Endothelial cell of umbilical vein (primary cell): Measurements from ENCODE around the gene MPST. TPM values are rescaled to one million over a fixed set of nuclear protein-coding genes. Genes with fewer than 3 reads are reported as not detected.

Experiments
- BruUV-seq: library from RNA; stranded (reverse); fragments of 400-500 nt; replicated peaks from 2 replicates; lab custom pipeline; 2021; lab: Mats Ljungman, UMichigan
- CTCF ChIA-PET: fragments of 300-600, 350-600 bp; sonication (Branson Sonifier 250); formaldehyde crosslinking; loops from one replicate; lab custom pipeline; 2021; ENCODE audit warnings: antibody characterized with exemption, inconsistent platforms; lab: Charles Lee
- POLR2A ChIA-PET: fragments of 300-600, 350-600 bp; sonication (Branson Sonifier 250); formaldehyde crosslinking; loops from one replicate; lab custom pipeline; 2021; ENCODE audit warnings: antibody characterized with exemption, inconsistent platforms; lab: Charles Lee
- DNase-seq: peaks from one replicate; pipeline ENCODE4 v3.0.0-alpha.2; 2011; ENCODE audit warnings: low read depth, low spot score
- FAIRE-seq: peaks from 2 replicates; lab custom pipeline; 2011; peaks lifted over from hg19 to GRCh38; lab: Jason Lieb, UNC
- H2AFZ ChIP-seq: 2 replicates; pipeline ENCODE4 v1.6.0; 2012; ENCODE audit warnings: low read depth, low read length, control low read depth, inconsistent platforms
- H3K27ac ChIP-seq: 2 replicates; pipeline ENCODE4 v1.5.1; 2011; ENCODE audit warnings: low read depth, mild to moderate bottlenecking, control low read depth, low read length, moderate library complexity; ENCODE audit not compliant: insufficient read depth
- H3K27me3 ChIP-seq, 2 experiments: 2 replicates each; pipeline versions ENCODE4 v1.6.0 to v1.6.1; 2011; ENCODE audit warnings: low read length in 2 of 2, mixed read lengths in 1 of 2; ENCODE audit not compliant: control insufficient read depth in 2 of 2, insufficient read depth in 2 of 2
- H3K36me3 ChIP-seq, 2 experiments: 2 replicates in 1 of 2; 3 replicates in 1 of 2; pipeline ENCODE4 v1.5.1; 2011; ENCODE audit warnings: low read length in 2 of 2, mild to moderate bottlenecking in 1 of 2, moderate library complexity in 1 of 2; ENCODE audit not compliant: control insufficient read depth in 2 of 2, insufficient read depth in 2 of 2; ENCODE audit errors: extremely low read depth in 1 of 2
- H3K4me1 ChIP-seq: 3 replicates; pipeline ENCODE4 v1.5.1; 2011; ENCODE audit warnings: mild to moderate bottlenecking, low read length; ENCODE audit not compliant: control insufficient read depth, insufficient read depth; ENCODE audit errors: extremely low read depth
- H3K4me2 ChIP-seq: 2 replicates; pipeline ENCODE4 v1.6.1; 2011; ENCODE audit warnings: low read length, control low read depth, mixed read lengths; ENCODE audit not compliant: insufficient read depth
- H3K4me3 ChIP-seq, 3 experiments: fragments of 200-600 bp in 1 of 3; sonication (generic), shearing (Covaris generic) in 1 of 3; replicated peaks in 1 of 3; 2 replicates each; pipeline ENCODE4 v1.5.1; 2011 to 2016; ENCODE audit warnings: control low read depth in 3 of 3, low read length in 3 of 3, mild to moderate bottlenecking in 2 of 3, inconsistent platforms in 1 of 3, low read depth in 1 of 3, moderate library complexity in 1 of 3; ENCODE audit not compliant: insufficient read depth in 1 of 3
- H3K79me2 ChIP-seq: 2 replicates; pipeline ENCODE4 v1.6.0; 2012; ENCODE audit warnings: low read length, inconsistent platforms; ENCODE audit not compliant: control insufficient read depth, insufficient read depth
- H3K9ac ChIP-seq: replicated peaks from 2 replicates; pipeline ENCODE3; 2011; ENCODE audit warnings: low read length, control low read depth; ENCODE audit not compliant: insufficient read depth; ENCODE audit errors: extremely low read depth
- H3K9me1 ChIP-seq: replicated peaks from 3 replicates; pipeline ENCODE4 v1.6.0; 2011; ENCODE audit warnings: mild to moderate bottlenecking, low read length; ENCODE audit not compliant: control insufficient read depth, insufficient read depth; ENCODE audit errors: extremely low read depth
- H3K9me3 ChIP-seq: replicated peaks from 2 replicates; pipeline ENCODE4 v1.5.1; 2012; ENCODE audit warnings: low read length, inconsistent platforms; ENCODE audit not compliant: control insufficient read depth, insufficient read depth
- H4K20me1 ChIP-seq: replicated peaks from 2 replicates; pipeline ENCODE3; 2011; ENCODE audit warnings: mild to moderate bottlenecking, low read length; ENCODE audit not compliant: control insufficient read depth, insufficient read depth; ENCODE audit errors: extremely low read depth
- EZH2 ChIP-seq: IDR thresholded peaks from 2 replicates; pipeline ENCODE4 v1.6.1; 2012; ENCODE audit warnings: borderline replicate concordance, low read depth, mild to moderate bottlenecking, moderate library complexity, low read length, inconsistent platforms; ENCODE audit not compliant: severe bottlenecking
- FOS ChIP-seq: IDR thresholded peaks from 2 replicates; pipeline ENCODE4 v1.6.1; 2011; ENCODE audit warnings: mild to moderate bottlenecking, low read length, moderate library complexity, borderline replicate concordance; ENCODE audit not compliant: insufficient read depth
- GATA2 ChIP-seq: IDR thresholded peaks from 2 replicates; pipeline ENCODE4 v1.7.0; 2011; ENCODE audit warnings: low read depth, mild to moderate bottlenecking, moderate library complexity, mixed read lengths, low read length; ENCODE audit not compliant: insufficient read length, insufficient read depth
- JUN ChIP-seq: IDR thresholded peaks from 2 replicates; pipeline ENCODE4 v1.6.1; 2011; ENCODE audit warnings: borderline replicate concordance, low read depth; ENCODE audit not compliant: insufficient read length, insufficient read depth
- MYC ChIP-seq: IDR thresholded peaks from one replicate; pipeline ENCODE4 v1.6.1; 2011; ENCODE audit warnings: mild to moderate bottlenecking, low read depth, low read length
- POLR2A ChIP-seq: IDR thresholded peaks from 2 replicates; pipeline ENCODE4 v1.6.1; 2012; ENCODE audit warnings: low read depth, mild to moderate bottlenecking, control low read depth, low read length
- POLR2AphosphoS5 ChIP-seq: IDR thresholded peaks from 2 replicates; pipeline ENCODE4 v1.6.1; 2012; ENCODE audit warnings: low read depth, mild to moderate bottlenecking, control low read depth, low read length, moderate library complexity; ENCODE audit not compliant: insufficient read depth
- dilution Hi-C: fragments of 300-500 bp; cut with MboI; formaldehyde crosslinking; loops from one replicate; pipeline ENCODE4 v1.15.0; 2019; ENCODE audit warnings: low sequenced_read_pairs; ENCODE audit not compliant: extremely low pct_ligation_motif_present
- intact Hi-C: fragments of 100-400 bp; cut with micrococcal nuclease; formaldehyde crosslinking; loops from one replicate; pipeline ENCODE4 v1.10.0; 2022
- polyA plus RNA-seq, 4 experiments: library from polyadenylated mRNA; depleted of rRNA in 3 of 4; stranded (reverse) in 3 of 4; unstranded in 1 of 4; fragments of >200 nt; gene quantifications; 2 replicates each; pipeline versions ENCODE4 v1.2.1 to v1.2.3, GENCODE V29; 2011 to 2012; ENCODE audit warnings: missing spikeins in 1 of 4
- total RNA-seq: library from RNA; stranded (reverse); gene quantifications from 2 replicates; pipeline ENCODE4 v1.2.3, GENCODE V29; 2021
- TF ChIP-seq, protein P1 (sequence below): IDR thresholded peaks from 2 replicates; pipeline ENCODE4 v1.6.1; 2011; ENCODE audit not compliant: insufficient read depth, insufficient read length
- TF ChIP-seq, protein P2 (sequence below), 2 donors: IDR thresholded peaks; 1 replicate in 1 of 2; 2 replicates in 1 of 2; pipeline ENCODE4 v1.5.1; 2011; ENCODE audit warnings: low read length in 2 of 2, mild to moderate bottlenecking in 2 of 2, moderate library complexity in 2 of 2, control low read depth in 1 of 2, inconsistent platforms in 1 of 2, low read depth in 1 of 2; ENCODE audit not compliant: insufficient read depth in 1 of 2; ENCODE audit errors: extremely low read depth in 1 of 2

MPST gene
- total and polyA plus RNA-seq, 2 donors (not counting 3 experiments of a cell fraction or from before 2014, with no cell fraction given) = 93.2 to 124 TPM

DNA sequence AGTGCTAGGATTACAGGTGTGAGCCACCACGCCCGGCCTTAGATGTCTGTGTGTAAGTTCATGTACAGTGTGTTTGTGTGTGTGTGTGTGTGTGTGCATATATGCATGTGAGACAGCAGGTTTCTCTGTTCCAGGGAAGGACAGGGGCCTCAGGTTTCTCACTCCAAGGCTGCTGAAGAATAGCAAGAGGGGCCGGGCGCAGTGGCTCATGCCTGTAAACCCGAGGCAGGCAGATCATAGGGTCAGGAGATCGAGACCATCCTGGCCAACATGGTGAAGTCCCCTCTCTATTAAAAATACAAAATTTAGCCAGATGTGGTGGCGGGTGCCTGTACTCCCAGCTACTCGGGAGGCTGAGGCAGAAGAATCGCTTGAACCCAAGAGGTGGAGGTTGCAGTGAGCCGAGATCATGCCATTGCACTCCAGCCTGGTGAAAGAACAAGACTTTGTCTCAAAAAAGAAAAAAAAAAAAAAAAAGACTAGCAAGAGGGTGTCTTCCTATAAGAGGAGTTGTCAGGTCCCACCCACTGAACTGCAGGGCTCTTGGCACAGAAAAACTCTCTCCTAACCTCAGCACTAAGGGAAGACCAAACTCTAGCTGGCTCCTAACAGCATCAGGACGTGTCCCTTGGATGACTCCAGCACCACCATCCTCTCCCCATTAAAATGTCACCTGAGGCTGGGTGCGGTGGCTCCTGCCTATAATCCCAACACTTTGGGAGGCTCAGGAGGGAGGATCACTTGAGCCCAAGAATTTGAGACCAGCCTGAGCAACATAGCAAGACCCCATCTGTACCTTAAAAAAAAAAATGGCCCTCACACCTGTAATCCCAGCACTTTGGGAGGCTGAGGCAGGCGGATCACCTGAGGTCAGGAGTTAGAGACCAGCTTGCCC, 40.3 kb upstream of the MPST start:
- Histone ChIP-seq H3K4me2 (no peak overlapping the region), H3K9me3 (no peaks in the 10 kb centered on the region), H3K9me1 (no peaks in the 10 kb centered on the region), H3K9ac (no peak overlapping the region), H4K20me1 (no peaks in the 10 kb centered on the region), H3K4me1 (no peaks in the 10 kb centered on the region), H3K79me2 (no peaks in the 10 kb centered on the region), H3K36me3 (no peaks in the 10 kb centered on the region), H3K27me3 (peaks cover 0 to 5% of the 10 kb centered on the region in 2 experiments), H3K27ac (no peak overlapping the region), H3K4me3 (no peak overlapping the region), H2AFZ (no peak overlapping the region)
- no peak for FAIRE-seq
- TF ChIP-seq POLR2A (no peak), FOS (no peak), GATA2 (no peak), JUN (no peak), EZH2 (no peak), POLR2AphosphoS5 (no peak), MYC (no peak)
- TF ChIP-seq, protein P1, sequence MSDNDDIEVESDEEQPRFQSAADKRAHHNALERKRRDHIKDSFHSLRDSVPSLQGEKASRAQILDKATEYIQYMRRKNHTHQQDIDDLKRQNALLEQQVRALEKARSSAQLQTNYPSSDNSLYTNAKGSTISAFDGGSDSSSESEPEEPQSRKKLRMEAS = no peak
- TF ChIP-seq, protein P2, sequence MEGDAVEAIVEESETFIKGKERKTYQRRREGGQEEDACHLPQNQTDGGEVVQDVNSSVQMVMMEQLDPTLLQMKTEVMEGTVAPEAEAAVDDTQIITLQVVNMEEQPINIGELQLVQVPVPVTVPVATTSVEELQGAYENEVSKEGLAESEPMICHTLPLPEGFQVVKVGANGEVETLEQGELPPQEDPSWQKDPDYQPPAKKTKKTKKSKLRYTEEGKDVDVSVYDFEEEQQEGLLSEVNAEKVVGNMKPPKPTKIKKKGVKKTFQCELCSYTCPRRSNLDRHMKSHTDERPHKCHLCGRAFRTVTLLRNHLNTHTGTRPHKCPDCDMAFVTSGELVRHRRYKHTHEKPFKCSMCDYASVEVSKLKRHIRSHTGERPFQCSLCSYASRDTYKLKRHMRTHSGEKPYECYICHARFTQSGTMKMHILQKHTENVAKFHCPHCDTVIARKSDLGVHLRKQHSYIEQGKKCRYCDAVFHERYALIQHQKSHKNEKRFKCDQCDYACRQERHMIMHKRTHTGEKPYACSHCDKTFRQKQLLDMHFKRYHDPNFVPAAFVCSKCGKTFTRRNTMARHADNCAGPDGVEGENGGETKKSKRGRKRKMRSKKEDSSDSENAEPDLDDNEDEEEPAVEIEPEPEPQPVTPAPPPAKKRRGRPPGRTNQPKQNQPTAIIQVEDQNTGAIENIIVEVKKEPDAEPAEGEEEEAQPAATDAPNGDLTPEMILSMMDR (IDR thresholded peaks at IDR 0.05; ENCODE audit: extremely low read depth in 1 of 2, insufficient read depth in 1 of 2, low read depth in 1 of 2, low read length in 2 of 2) = no peak
- DNase-seq = no peak
- intact Hi-C loops = no loop called here
- ChIA-PET CTCF (interaction anchor here (0.7 to 9.1 kb wide), 8 partner anchors 20 to 432 kb away, joined by 3 to 120 read pairs (median 4); partner anchors contain the start of genes NCF4 and TST), POLR2A (interaction anchor here (0.7 kb wide), 1 partner anchor 117 kb away, joined by 3 read pairs; no protein-coding TSS in a partner anchor)
- no TSS peak for BruUV-seq
- dilution Hi-C loops = no loop called here
